ENCODE results near the gene CCSER1.

Gene CCSER1

GRCh38 chr4:90979556-90979955 lies 852.4 kb downstream of the CCSER1 start:
- DNase-seq = peak; percentile 88

- DNase-seq = no peak
Measured at GRCh38 chr4:90982813-90983212, 855.6 kb downstream of the CCSER1 start.

GRCh38 chr4:90990284-90990683 lies 863.1 kb downstream of the CCSER1 start:
- DNase-seq = no peak

GRCh38 chr4:90992213-90992612 lies 865.0 kb downstream of the CCSER1 start:
- DNase-seq = no peak

GRCh38 chr4:90994851-90995574 lies 867.8 kb downstream of the CCSER1 start:
- DNase-seq = no peak

GRCh38 chr4:90995996-90996395 lies 868.8 kb downstream of the CCSER1 start:
- no peak for DNase-seq

GRCh38 chr4:90996813-90997212 lies 869.6 kb downstream of the CCSER1 start:
- DNase-seq = no peak

- no peak for DNase-seq
Measured at GRCh38 chr4:91015861-91016260, 888.7 kb downstream of the CCSER1 start.

- no peak for DNase-seq
Measured at GRCh38 chr4:91019513-91019912, 892.3 kb downstream of the CCSER1 start.

GRCh38 chr4:91025241-91026148 lies 898.3 kb downstream of the CCSER1 start:
- DNase-seq = no peak

- DNase-seq = no peak
Measured at GRCh38 chr4:91028228-91028627, 901.0 kb downstream of the CCSER1 start.

- DNase-seq = no peak
Measured at GRCh38 chr4:91031761-91032160, 904.6 kb downstream of the CCSER1 start.

- DNase-seq = no peak
Measured at GRCh38 chr4:91032725-91033445, 905.7 kb downstream of the CCSER1 start.

- no peak for DNase-seq
Measured at GRCh38 chr4:91035276-91035675, 908.1 kb downstream of the CCSER1 start.

GRCh38 chr4:91037951-91038350 lies 910.8 kb downstream of the CCSER1 start:
- no peak for DNase-seq

- no peak for DNase-seq
Measured at GRCh38 chr4:91057871-91058270, 930.7 kb downstream of the CCSER1 start.

GRCh38 chr4:91058345-91058744 lies 931.2 kb downstream of the CCSER1 start:
- no peak for DNase-seq

- peak; percentile 85 for DNase-seq
Measured at GRCh38 chr4:91064157-91064853, 937.1 kb downstream of the CCSER1 start.

GRCh38 chr4:91065117-91065516 lies 937.9 kb downstream of the CCSER1 start:
- DNase-seq = no peak

GRCh38 chr4:91070736-91071135 lies 943.5 kb downstream of the CCSER1 start:
- no peak for DNase-seq

- DNase-seq = no peak
Measured at GRCh38 chr4:91076147-91076546, 949.0 kb downstream of the CCSER1 start.

GRCh38 chr4:91085961-91086360 lies 958.8 kb downstream of the CCSER1 start:
- no peak for DNase-seq

GRCh38 chr4:91087743-91088142 lies 960.5 kb downstream of the CCSER1 start:
- DNase-seq = no peak
